ENCODE data around the gene ITSN2.
"Not testable (repeated sequence)": the region's sequence is repeated elsewhere in the genome, so short reads cannot be mapped to it uniquely, and the experiment has no call there.

GRCh38 chr2:24357767-24358166, 2.6 kb downstream of the ITSN2 start:
- TF ChIP-seq POLR2A, CTCF, POLR2AphosphoS5 (IDR thresholded peaks at IDR 0.05): not testable (repeated sequence)
